WTC11 (cell line): ENCODE measurements around the gene OBP2B.

Experiments used
- CTCF ChIP-seq: fragments of 200-600 bp; IDR thresholded peaks from 2 replicates; pipeline ENCODE4 v1.8.0; 2022; ENCODE audit warnings: antibody characterized with exemption
- NR2C2 ChIP-seq: sonication (generic); formaldehyde crosslinking; IDR thresholded peaks from 2 replicates; pipeline ENCODE4 v1.8.0; 2022; ENCODE audit warnings: mild to moderate bottlenecking, missing genetic modification reagents
- RELA ChIP-seq: sonication (generic); formaldehyde crosslinking; IDR thresholded peaks from 2 replicates; pipeline ENCODE4 v1.8.1; 2022; ENCODE audit warnings: missing genetic modification reagents, mild to moderate bottlenecking, borderline replicate concordance

GRCh38 chr9:133161547-133161950 is 47.5 kb downstream of the OBP2B start:
- TF ChIP-seq RELA (CRISPR knock-in tag) (no peak), NR2C2 (CRISPR knock-in tag) (no peak), CTCF (no peak)
